MM.1S (cell line): ENCODE results near the gene KCNC1.

Source experiments
- DNase-seq: peaks from one replicate; pipeline ENCODE4 v3.0.0-alpha.2; 2015
- H2AFZ ChIP-seq: fragments of 300-600 bp; sonication (generic); 2 replicates; pipeline ENCODE4 v1.6.0; 2016; ENCODE audit warnings: antibody characterized with exemption, low read length
- H3F3A ChIP-seq: fragments of 300-600 bp; sonication (generic); 2 replicates; pipeline ENCODE4 v1.6.1; 2016; ENCODE audit warnings: mild to moderate bottlenecking, antibody characterized with exemption, low read length, moderate library complexity, mixed read lengths; ENCODE audit not compliant: insufficient read depth
- H3K27ac ChIP-seq: fragments of 300-600 bp; sonication (generic); 2 replicates; pipeline ENCODE4 v1.5.1; 2016; ENCODE audit warnings: mild to moderate bottlenecking, low read length
- H3K27me3 ChIP-seq: fragments of 300-600 bp; sonication (generic); replicated peaks from 2 replicates; pipeline ENCODE4 v1.6.0; 2016; ENCODE audit warnings: low read length; ENCODE audit not compliant: insufficient read depth
- H3K36me3 ChIP-seq: fragments of 300-600 bp; sonication (generic); replicated peaks from 2 replicates; pipeline ENCODE4 v1.6.1; 2016; ENCODE audit warnings: mild to moderate bottlenecking, low read length, mixed read lengths; ENCODE audit not compliant: insufficient read depth
- H3K4me1 ChIP-seq: fragments of 300-600 bp; sonication (generic); 2 replicates; pipeline ENCODE4 v1.6.1; 2016; ENCODE audit warnings: low read length, mixed read lengths
- H3K4me2 ChIP-seq: fragments of 300-600 bp; sonication (generic); 2 replicates; pipeline ENCODE4 v1.6.0; 2016; ENCODE audit warnings: low read depth, low read length
- H3K4me3 ChIP-seq: fragments of 300-600 bp; sonication (generic); 2 replicates; pipeline ENCODE4 v1.5.1; 2016; ENCODE audit warnings: low read length, mixed read lengths
- H3K79me2 ChIP-seq: fragments of 300-600 bp; sonication (generic); 2 replicates; pipeline ENCODE4 v1.6.1; 2016; ENCODE audit warnings: mixed run types, low read length, mixed read lengths
- H3K9ac ChIP-seq: fragments of 300-600 bp; sonication (generic); 2 replicates; pipeline ENCODE4 v1.6.1; 2016; ENCODE audit warnings: low read length, mixed read lengths
- H3K9me2 ChIP-seq: fragments of 300-600 bp; sonication (generic); replicated peaks from 2 replicates; pipeline ENCODE4 v1.6.1; 2016; ENCODE audit warnings: mild to moderate bottlenecking, low read length, mixed read lengths; ENCODE audit not compliant: insufficient read depth
- H3K9me3 ChIP-seq: fragments of 300-600 bp; sonication (generic); replicated peaks from 2 replicates; pipeline ENCODE4 v1.6.1; 2016; ENCODE audit warnings: mild to moderate bottlenecking, low read length, mixed read lengths; ENCODE audit not compliant: insufficient read depth
- H4K20me1 ChIP-seq: fragments of 300-600 bp; sonication (generic); 2 replicates; pipeline ENCODE4 v1.6.1; 2016; ENCODE audit warnings: mild to moderate bottlenecking, low read length, moderate library complexity, mixed read lengths; ENCODE audit not compliant: insufficient read depth
- EZH2 ChIP-seq: fragments of 300-600 bp; sonication (generic); optimal IDR thresholded peaks from 2 replicates; pipeline ENCODE3; 2017; ENCODE audit warnings: low read depth, mild to moderate bottlenecking, antibody characterized with exemption, low read length, mixed read lengths
- EZH2phosphoT487 ChIP-seq: fragments of 300-600 bp; sonication (generic); IDR thresholded peaks from 2 replicates; pipeline ENCODE4 v1.6.1; 2018; ENCODE audit warnings: antibody characterized with exemption, low read length
- TF ChIP-seq, protein P1 (sequence below): fragments of 300-600 bp; sonication (generic); IDR thresholded peaks from 2 replicates; pipeline ENCODE4 v1.5.1; 2016; ENCODE audit warnings: antibody characterized with exemption, low read length, mixed read lengths

The KCNC1 gene

DNA sequence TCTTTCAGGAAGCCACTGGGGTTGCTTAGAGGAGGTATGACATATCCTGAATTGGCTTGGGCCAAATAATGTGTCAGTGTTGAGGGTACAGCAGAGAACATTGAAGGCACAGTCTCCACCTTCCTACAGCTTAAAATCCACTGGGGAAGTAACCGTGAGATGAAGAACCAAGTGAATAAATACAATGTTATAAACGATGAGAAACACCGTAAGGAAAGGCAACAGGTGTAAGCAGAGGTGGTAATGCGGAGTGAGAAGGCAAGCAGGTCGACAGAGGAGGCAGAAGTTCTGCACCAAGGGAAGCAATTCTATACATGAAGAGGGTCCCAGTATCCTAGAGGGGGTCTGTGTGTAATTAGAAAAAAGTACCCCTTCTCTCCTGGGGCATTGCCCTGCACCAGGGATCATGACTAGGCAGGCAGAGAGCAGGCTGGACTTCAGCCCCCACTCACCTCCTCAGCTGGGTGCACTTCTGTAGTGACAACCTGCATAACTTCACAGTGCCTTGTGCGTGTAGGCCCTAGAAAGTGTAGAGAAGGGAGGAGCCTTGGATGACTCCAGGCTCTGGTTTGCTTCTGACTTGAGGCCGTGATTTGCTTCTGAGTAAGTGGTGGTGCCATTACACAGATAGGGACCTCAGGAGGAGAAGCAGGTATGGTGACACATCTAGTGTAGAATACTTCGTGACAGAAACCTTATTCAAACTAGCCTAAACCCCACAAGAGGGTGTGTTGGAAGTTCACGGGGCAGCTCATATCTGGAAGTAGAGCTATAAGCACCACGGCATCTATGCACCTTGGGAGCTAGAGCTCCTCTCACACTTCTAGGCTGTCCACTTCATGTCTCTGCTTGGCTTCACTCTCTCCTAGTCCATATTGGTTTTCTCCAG, 10.3 kb upstream of the KCNC1 start:
- Histone ChIP-seq H3K9me3 (no peaks in the 10 kb centered on the region), H3K27ac (no peak overlapping the region), H3K79me2 (no peaks in the 10 kb centered on the region), H4K20me1 (no peaks in the 10 kb centered on the region), H3F3A (no peaks in the 10 kb centered on the region), H3K9ac (no peak overlapping the region), H3K9me2 (no peaks in the 10 kb centered on the region), H3K36me3 (no peaks in the 10 kb centered on the region), H3K27me3 (no peaks in the 10 kb centered on the region; the same call in 1 of the 2 replicates), H3K4me2 (no peak overlapping the region), H2AFZ (no peak overlapping the region), H3K4me3 (no peak overlapping the region), H3K4me1 (no peaks in the 10 kb centered on the region)
- TF ChIP-seq, protein P1, sequence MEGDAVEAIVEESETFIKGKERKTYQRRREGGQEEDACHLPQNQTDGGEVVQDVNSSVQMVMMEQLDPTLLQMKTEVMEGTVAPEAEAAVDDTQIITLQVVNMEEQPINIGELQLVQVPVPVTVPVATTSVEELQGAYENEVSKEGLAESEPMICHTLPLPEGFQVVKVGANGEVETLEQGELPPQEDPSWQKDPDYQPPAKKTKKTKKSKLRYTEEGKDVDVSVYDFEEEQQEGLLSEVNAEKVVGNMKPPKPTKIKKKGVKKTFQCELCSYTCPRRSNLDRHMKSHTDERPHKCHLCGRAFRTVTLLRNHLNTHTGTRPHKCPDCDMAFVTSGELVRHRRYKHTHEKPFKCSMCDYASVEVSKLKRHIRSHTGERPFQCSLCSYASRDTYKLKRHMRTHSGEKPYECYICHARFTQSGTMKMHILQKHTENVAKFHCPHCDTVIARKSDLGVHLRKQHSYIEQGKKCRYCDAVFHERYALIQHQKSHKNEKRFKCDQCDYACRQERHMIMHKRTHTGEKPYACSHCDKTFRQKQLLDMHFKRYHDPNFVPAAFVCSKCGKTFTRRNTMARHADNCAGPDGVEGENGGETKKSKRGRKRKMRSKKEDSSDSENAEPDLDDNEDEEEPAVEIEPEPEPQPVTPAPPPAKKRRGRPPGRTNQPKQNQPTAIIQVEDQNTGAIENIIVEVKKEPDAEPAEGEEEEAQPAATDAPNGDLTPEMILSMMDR, result no peak
- TF ChIP-seq EZH2, result no peak
- TF ChIP-seq EZH2phosphoT487, result no peak
- DNase-seq, result no peak

DNA sequence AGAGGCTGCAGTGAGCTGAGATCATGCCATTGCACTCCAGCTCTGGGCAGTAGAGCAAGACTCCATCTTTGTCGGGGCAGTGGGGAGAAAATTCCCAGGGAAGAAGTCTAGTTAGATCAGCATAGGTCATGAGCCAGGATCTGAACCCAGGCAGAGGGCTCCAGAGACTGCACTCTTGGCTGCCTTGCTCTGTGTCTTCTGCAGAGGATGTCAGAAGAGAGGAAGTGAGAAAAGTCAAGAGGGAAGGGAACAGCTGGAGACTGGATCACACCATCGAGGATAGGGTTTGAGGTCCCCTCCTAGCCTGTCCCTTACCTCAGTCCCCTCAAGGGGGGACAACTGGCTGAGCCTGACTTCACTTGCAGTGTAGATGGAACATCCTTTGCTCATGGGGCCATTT, 9.4 kb upstream of the KCNC1 start:
- H3K4me1 ChIP-seq, result no peaks in the 10 kb centered on the region
- H3K27ac ChIP-seq, result no peak overlapping the region
- DNase-seq, result no peak
- no peak overlapping the region for H3K9ac ChIP-seq
- no peaks in the 10 kb centered on the region for H3K79me2 ChIP-seq
- H3K27me3 ChIP-seq, result no peaks in the 10 kb centered on the region; the same call in 1 of the 2 replicates
- H3K9me2 ChIP-seq, result no peaks in the 10 kb centered on the region
- no peaks in the 10 kb centered on the region for H3K9me3 ChIP-seq
- H2AFZ ChIP-seq, result no peak overlapping the region
- no peaks in the 10 kb centered on the region for H3F3A ChIP-seq
- H3K4me3 ChIP-seq, result no peak overlapping the region
- no peak overlapping the region for H3K4me2 ChIP-seq
- no peaks in the 10 kb centered on the region for H4K20me1 ChIP-seq
- TF ChIP-seq EZH2, result no peak
- no peak for TF ChIP-seq EZH2phosphoT487
- TF ChIP-seq, protein P1, result no peak
- H3K36me3 ChIP-seq, result no peaks in the 10 kb centered on the region

DNA sequence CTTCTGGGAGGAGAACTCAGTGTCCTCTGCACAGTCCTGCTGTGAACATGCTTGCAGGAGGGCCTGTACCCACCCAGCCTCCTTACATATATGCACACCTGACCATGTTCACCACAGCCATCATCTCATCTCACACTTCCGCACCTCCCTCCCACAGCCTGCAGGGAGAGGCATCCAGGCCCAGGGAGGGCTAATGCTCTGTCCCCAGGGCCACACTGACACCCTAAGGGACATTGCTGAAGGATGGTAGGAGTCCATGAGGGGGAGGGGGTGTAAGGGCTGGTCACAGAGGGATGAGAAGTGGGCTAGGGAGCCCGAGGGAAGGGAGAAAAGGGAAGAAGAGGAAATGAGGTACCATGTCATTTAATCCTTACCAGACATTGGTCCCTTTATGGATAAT, 4.4 kb upstream of the KCNC1 start:
- H2AFZ ChIP-seq, result no peak overlapping the region
- no peak overlapping the region for H3K4me3 ChIP-seq
- peaks cover 13% of the 10 kb centered on the region for H3K27me3 ChIP-seq
- no peaks in the 10 kb centered on the region for H3K9me3 ChIP-seq
- H3K36me3 ChIP-seq, result no peaks in the 10 kb centered on the region
- TF ChIP-seq EZH2 (no peak), EZH2phosphoT487 (no peak)
- TF ChIP-seq, protein P1, result no peak
- DNase-seq, result no peak
- no peaks in the 10 kb centered on the region for H3K4me1 ChIP-seq
- no peaks in the 10 kb centered on the region for H3K79me2 ChIP-seq
- H3K4me2 ChIP-seq, result no peak overlapping the region
- H3K9me2 ChIP-seq, result no peaks in the 10 kb centered on the region
- no peak overlapping the region for H3K27ac ChIP-seq
- H3F3A ChIP-seq, result no peaks in the 10 kb centered on the region
- H3K9ac ChIP-seq, result no peak overlapping the region
- H4K20me1 ChIP-seq, result no peaks in the 10 kb centered on the region
